Measurements from ENCODE around the gene ADSS1. TPM values are rescaled to one million over a fixed set of nuclear protein-coding genes. Genes with fewer than 3 reads are reported as not detected.

ADSS1 gene
- total RNA-seq, 4 donors from 2014 or later, result 11.0 to 18.6 (median 17.1) TPM

DNA sequence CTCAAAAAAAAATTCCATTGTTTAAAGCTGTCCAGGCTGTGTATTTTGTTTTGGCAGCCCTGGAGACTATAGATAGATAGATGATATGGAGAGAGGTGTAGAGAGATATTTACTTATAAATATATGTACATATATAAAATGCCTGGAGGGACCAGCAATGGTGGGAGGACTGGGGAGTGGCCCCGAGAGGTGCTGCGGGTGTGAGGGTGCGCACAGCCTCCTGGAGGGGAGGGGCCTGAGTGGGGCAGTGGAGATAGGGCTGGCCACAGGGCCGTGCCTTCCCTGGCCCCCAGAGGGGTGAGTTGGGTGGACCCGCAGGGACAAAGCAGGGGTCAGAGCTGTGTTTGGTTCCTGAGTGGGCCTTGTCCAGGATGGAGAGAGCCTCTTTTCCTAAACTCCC, 6.5 kb downstream of the ADSS1 start:
- peaks cover 0 to 29% (median 5%) of the 10 kb centered on the region in 4 donors for H3K4me1 ChIP-seq
- no peaks in the 10 kb centered on the region for H3K9me3 ChIP-seq
- DNase-seq, result no peak
- H3K36me3 ChIP-seq, result no peaks in the 10 kb centered on the region
- no peak overlapping the region for H3K27ac ChIP-seq
- H3K27me3 ChIP-seq, result no peaks in the 10 kb centered on the region
- H3K4me3 ChIP-seq, result no peak overlapping the region
- TF ChIP-seq, protein P1, sequence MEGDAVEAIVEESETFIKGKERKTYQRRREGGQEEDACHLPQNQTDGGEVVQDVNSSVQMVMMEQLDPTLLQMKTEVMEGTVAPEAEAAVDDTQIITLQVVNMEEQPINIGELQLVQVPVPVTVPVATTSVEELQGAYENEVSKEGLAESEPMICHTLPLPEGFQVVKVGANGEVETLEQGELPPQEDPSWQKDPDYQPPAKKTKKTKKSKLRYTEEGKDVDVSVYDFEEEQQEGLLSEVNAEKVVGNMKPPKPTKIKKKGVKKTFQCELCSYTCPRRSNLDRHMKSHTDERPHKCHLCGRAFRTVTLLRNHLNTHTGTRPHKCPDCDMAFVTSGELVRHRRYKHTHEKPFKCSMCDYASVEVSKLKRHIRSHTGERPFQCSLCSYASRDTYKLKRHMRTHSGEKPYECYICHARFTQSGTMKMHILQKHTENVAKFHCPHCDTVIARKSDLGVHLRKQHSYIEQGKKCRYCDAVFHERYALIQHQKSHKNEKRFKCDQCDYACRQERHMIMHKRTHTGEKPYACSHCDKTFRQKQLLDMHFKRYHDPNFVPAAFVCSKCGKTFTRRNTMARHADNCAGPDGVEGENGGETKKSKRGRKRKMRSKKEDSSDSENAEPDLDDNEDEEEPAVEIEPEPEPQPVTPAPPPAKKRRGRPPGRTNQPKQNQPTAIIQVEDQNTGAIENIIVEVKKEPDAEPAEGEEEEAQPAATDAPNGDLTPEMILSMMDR (IDR thresholded peaks at IDR 0.05), result no peak
- TF ChIP-seq POLR2A (IDR thresholded peaks at IDR 0.05), result no peak

- TF ChIP-seq, protein P1 (IDR thresholded peaks at IDR 0.05), result peak in 1 of 6 experiments; percentile 8
- TF ChIP-seq POLR2A (IDR thresholded peaks at IDR 0.05), result no peak
- Histone ChIP-seq H3K9me3 (no peaks in the 10 kb centered on the region), H3K27ac (peak overlapping the region in 2 of 4 donors; percentile 27 to 57), H3K36me3 (no peaks in the 10 kb centered on the region), H3K4me1 (peaks cover 0 to 33% (median 5%) of the 10 kb centered on the region in 4 donors), H3K27me3 (no peaks in the 10 kb centered on the region), H3K4me3 (no peak overlapping the region)
- DNase-seq, result no peak
Measured at GRCh38 chr14:104731320-104732294, 7.6 kb downstream of the ADSS1 start.

DNA sequence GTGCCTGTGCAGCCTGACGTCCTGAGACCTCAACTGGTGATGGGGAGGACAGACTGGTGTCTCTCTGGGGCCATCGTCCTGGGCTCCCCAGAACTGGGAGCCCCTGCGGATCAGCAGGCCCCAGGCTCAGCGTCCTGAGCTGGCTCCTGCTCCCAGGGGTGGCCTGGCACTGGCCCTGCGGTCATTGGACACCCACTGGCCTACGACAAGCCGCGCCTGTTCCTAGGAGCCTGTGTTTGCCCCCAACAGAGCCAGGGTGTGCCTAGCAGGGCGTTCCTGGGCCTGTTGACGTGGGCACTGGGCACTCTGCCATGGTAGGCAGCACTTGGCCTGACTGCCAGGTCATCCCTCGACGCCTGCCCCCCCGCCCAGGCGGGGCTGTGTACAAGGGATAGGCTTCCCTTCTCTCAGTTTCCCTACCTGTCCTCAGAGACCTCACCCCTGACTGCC, 8.4 kb downstream of the ADSS1 start:
- peak in 2 of 3 donors; percentile 86 to 91 for DNase-seq
- no peaks in the 10 kb centered on the region for H3K27me3 ChIP-seq
- H3K4me1 ChIP-seq, result peaks cover 0 to 33% (median 5%) of the 10 kb centered on the region in 4 donors
- no peaks in the 10 kb centered on the region for H3K9me3 ChIP-seq
- no peaks in the 10 kb centered on the region for H3K36me3 ChIP-seq
- no peak overlapping the region for H3K4me3 ChIP-seq
- H3K27ac ChIP-seq, result peak overlapping the region in 2 of 4 donors; percentile 57 to 69
- TF ChIP-seq, protein P1 (IDR thresholded peaks at IDR 0.05), result no peak
- TF ChIP-seq POLR2A (IDR thresholded peaks at IDR 0.05), result no peak

- no peak overlapping the region for H3K4me3 ChIP-seq
- peaks cover 0 to 33% (median 5%) of the 10 kb centered on the region in 4 donors for H3K4me1 ChIP-seq
- no peaks in the 10 kb centered on the region for H3K27me3 ChIP-seq
- H3K36me3 ChIP-seq, result no peaks in the 10 kb centered on the region
- peak in 1 of 2 donors; percentile 21 for TF ChIP-seq POLR2A (IDR thresholded peaks at IDR 0.05)
- TF ChIP-seq, protein P1 (IDR thresholded peaks at IDR 0.05), result no peak
- DNase-seq, result peak in 2 of 3 donors; percentile 79 to 88
- peak overlapping the region in 2 of 4 donors; percentile 57 to 69 for H3K27ac ChIP-seq
- no peaks in the 10 kb centered on the region for H3K9me3 ChIP-seq
Measured at GRCh38 chr14:104732931-104733681, 9.1 kb downstream of the ADSS1 start.

- H3K4me1 ChIP-seq, result peaks cover 0 to 33% (median 5%) of the 10 kb centered on the region in 4 donors
- TF ChIP-seq, protein P1 (IDR thresholded peaks at IDR 0.05), result no peak
- no peak for TF ChIP-seq POLR2A (IDR thresholded peaks at IDR 0.05)
Measured at GRCh38 chr14:104734051-104734587, 10.1 kb downstream of the ADSS1 start.

More at GRCh38 chr14:104734051-104734587, 10.1 kb downstream of the ADSS1 start:
- H3K27me3 ChIP-seq, result no peaks in the 10 kb centered on the region
- no peak overlapping the region for H3K4me3 ChIP-seq
- H3K36me3 ChIP-seq, result no peaks in the 10 kb centered on the region
- no peak for DNase-seq
- no peak overlapping the region for H3K27ac ChIP-seq
- no peaks in the 10 kb centered on the region for H3K9me3 ChIP-seq

All from Peyer's patch (tissue), 4 donors.